Measurements from ENCODE around the gene SCAMP4. TPM values are rescaled to one million over a fixed set of nuclear protein-coding genes. Genes with fewer than 3 reads are reported as not detected.

The SCAMP4 gene
- total and polyA plus RNA-seq, 2 donors from 2014 or later = 49.5 to 90.1 TPM

DNA sequence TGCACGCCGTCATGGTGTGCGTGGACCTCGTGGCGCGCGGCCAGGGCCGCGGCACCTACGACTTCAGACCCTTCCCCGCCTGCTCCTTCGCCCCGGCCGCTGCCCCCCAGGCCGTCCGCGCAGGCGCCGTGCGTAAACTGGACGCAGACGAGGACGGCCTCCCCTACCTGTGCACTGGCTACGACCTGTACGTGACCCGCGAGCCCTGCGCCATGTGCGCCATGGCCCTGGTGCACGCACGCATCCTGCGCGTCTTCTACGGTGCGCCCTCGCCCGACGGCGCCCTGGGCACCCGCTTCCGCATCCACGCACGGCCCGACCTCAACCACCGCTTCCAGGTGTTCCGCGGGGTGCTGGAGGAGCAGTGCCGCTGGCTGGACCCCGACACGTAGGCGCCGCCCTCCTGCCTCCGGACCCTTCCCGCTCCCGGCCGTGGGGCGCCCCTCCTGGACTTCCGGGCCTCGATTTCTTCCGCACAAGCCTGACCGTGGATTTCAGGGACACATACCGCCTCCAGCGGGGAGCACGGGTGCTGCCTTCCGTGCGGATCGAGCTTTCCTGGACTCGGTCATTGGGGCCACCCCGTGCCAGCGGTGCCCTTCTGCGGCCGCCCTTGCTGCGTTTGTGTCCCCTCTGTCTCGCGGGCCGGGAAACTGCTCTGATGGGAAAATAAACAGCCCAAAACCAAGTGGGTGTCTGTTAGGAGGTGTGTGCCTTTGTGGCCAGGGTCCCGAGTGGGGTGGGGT is 7.7 kb downstream of the SCAMP4 start:
- Histone ChIP-seq H3K4me3 (ENCODE audit: low read length in 3 of 3) (no peak overlapping the region), H3K9ac (ENCODE audit: low read length in 3 of 3) (no peak overlapping the region), H3K27me3 (ENCODE audit: control insufficient read depth, insufficient read depth, low read length) (no peaks in the 10 kb centered on the region), H3K36me3 (ENCODE audit: control insufficient read depth in 2 of 3, insufficient read depth in 3 of 3, low read length in 3 of 3) (peaks cover 0 to under 1% (median 0%) of the 10 kb centered on the region in 3 donors), H3K27ac (ENCODE audit: low read depth in 2 of 2, low read length in 2 of 2) (no peak overlapping the region), H3K4me1 (ENCODE audit: control insufficient read depth in 2 of 3, insufficient read depth in 2 of 3, low read depth in 1 of 3, low read length in 3 of 3) (peaks cover 0 to 16% (median 0%) of the 10 kb centered on the region in 3 donors), H3K9me3 (ENCODE audit: control insufficient read depth in 2 of 3, insufficient read depth in 1 of 3, low read length in 3 of 3) (no peaks in the 10 kb centered on the region)
- intact Hi-C loops (cut with DNase I) = no loop called here
- FAIRE-seq (no peak), DNase-seq (no peak)
- TF ChIP-seq, protein P1, sequence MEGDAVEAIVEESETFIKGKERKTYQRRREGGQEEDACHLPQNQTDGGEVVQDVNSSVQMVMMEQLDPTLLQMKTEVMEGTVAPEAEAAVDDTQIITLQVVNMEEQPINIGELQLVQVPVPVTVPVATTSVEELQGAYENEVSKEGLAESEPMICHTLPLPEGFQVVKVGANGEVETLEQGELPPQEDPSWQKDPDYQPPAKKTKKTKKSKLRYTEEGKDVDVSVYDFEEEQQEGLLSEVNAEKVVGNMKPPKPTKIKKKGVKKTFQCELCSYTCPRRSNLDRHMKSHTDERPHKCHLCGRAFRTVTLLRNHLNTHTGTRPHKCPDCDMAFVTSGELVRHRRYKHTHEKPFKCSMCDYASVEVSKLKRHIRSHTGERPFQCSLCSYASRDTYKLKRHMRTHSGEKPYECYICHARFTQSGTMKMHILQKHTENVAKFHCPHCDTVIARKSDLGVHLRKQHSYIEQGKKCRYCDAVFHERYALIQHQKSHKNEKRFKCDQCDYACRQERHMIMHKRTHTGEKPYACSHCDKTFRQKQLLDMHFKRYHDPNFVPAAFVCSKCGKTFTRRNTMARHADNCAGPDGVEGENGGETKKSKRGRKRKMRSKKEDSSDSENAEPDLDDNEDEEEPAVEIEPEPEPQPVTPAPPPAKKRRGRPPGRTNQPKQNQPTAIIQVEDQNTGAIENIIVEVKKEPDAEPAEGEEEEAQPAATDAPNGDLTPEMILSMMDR (IDR thresholded peaks at IDR 0.05; ENCODE audit: borderline replicate concordance, extremely low read depth, insufficient read depth) = no peak

DNA sequence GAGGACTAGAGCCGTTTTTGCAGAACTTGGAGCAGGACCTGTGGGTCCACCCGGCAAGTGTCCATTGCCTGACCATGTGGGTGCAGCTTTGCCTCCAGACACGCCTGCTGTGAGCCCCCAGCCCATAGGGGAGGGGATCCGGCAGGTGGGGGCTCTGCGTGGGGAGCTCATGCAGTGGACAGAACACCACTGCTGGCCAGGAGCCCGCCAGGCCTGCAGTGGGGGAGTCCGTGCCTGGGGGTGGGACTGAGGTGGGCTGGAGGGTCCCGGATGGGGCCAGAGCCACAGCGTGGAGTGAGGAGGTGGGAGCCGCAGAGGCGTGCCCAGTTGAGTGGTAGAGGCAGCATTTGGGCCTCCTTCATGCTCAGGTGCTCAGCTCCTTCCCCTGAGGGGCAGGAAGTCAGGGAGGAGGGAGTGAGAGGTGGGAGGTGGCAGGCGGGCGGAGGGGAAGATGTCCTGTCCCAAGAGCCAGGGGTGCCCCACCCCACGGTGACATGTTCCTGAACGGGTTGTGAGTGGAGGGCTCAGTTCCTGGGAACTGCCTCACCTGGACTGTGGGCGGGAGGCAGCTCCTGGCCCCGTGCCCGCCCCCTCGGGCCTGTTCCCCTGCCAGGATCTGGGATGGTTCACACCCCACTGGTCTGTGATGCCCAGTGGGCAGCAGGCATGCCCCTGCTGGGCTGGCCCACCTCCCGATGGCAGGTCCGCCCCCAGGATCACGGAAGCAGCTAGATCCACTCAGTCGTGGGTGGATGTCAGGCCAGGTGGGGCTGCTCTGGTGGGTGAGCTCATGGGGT is 8.8 kb downstream of the SCAMP4 start:
- intact Hi-C loops (cut with DNase I) = no loop called here
- H3K4me1 ChIP-seq (ENCODE audit: control insufficient read depth in 2 of 3, insufficient read depth in 2 of 3, low read depth in 1 of 3, low read length in 3 of 3) = peaks cover 0 to 12% (median 0%) of the 10 kb centered on the region in 3 donors
- no peaks in the 10 kb centered on the region for H3K27me3 ChIP-seq (ENCODE audit: control insufficient read depth, insufficient read depth, low read length)
- H3K36me3 ChIP-seq (ENCODE audit: control insufficient read depth in 2 of 3, insufficient read depth in 3 of 3, low read length in 3 of 3) = peaks cover 0 to 3% (median 0%) of the 10 kb centered on the region in 3 donors
- peak in 4 of 5 donors; percentile 21 to 94 (median 42) for DNase-seq
- H3K9ac ChIP-seq (ENCODE audit: low read length in 3 of 3) = no peak overlapping the region
- peak overlapping the region in 1 of 2 donors; percentile 37 for H3K27ac ChIP-seq (ENCODE audit: low read depth in 2 of 2, low read length in 2 of 2)
- no peak for FAIRE-seq
- no peaks in the 10 kb centered on the region for H3K9me3 ChIP-seq (ENCODE audit: control insufficient read depth in 2 of 3, insufficient read depth in 1 of 3, low read length in 3 of 3)
- TF ChIP-seq, protein P1 (IDR thresholded peaks at IDR 0.05; ENCODE audit: borderline replicate concordance, extremely low read depth, insufficient read depth) = no peak
- H3K4me3 ChIP-seq (ENCODE audit: low read length in 3 of 3) = no peak overlapping the region

GRCh38 chr19:1914826-1915341 is 9.7 kb downstream of the SCAMP4 start:
- FAIRE-seq (no peak), DNase-seq (no peak)
- H3K4me3 ChIP-seq (ENCODE audit: low read length in 3 of 3) = no peak overlapping the region
- H3K36me3 ChIP-seq (ENCODE audit: control insufficient read depth in 2 of 3, insufficient read depth in 3 of 3, low read length in 3 of 3) = peaks cover 0 to 3% (median 0%) of the 10 kb centered on the region in 3 donors
- H3K9ac ChIP-seq (ENCODE audit: low read length in 3 of 3) = no peak overlapping the region
- H3K27me3 ChIP-seq (ENCODE audit: control insufficient read depth, insufficient read depth, low read length) = no peaks in the 10 kb centered on the region
- TF ChIP-seq, protein P1 (IDR thresholded peaks at IDR 0.05; ENCODE audit: borderline replicate concordance, extremely low read depth, insufficient read depth) = no peak
- no peak overlapping the region for H3K27ac ChIP-seq (ENCODE audit: low read depth in 2 of 2, low read length in 2 of 2)
- H3K4me1 ChIP-seq (ENCODE audit: control insufficient read depth in 2 of 3, insufficient read depth in 2 of 3, low read depth in 1 of 3, low read length in 3 of 3) = peaks cover 0 to 7% (median 0%) of the 10 kb centered on the region in 3 donors
- no peaks in the 10 kb centered on the region for H3K9me3 ChIP-seq (ENCODE audit: control insufficient read depth in 2 of 3, insufficient read depth in 1 of 3, low read length in 3 of 3)
- intact Hi-C loops (cut with DNase I) = no loop called here

All from kidney (tissue), 14 donors.